ENCODE results near the gene SPEN. TPM values are rescaled to one million over a fixed set of nuclear protein-coding genes. Genes with fewer than 3 reads are reported as not detected.

SPEN gene
- total and polyA plus RNA-seq, 9 of the 15 experiments (the other 6 are each of a cell fraction or from before 2014, with no cell fraction given) = 5.7 to 87.5 (median 27.2) TPM

GRCh38 chr1:15836772-15837669, 10.5 kb upstream of the SPEN start (continued):
- TF ChIP-seq, protein P1, sequence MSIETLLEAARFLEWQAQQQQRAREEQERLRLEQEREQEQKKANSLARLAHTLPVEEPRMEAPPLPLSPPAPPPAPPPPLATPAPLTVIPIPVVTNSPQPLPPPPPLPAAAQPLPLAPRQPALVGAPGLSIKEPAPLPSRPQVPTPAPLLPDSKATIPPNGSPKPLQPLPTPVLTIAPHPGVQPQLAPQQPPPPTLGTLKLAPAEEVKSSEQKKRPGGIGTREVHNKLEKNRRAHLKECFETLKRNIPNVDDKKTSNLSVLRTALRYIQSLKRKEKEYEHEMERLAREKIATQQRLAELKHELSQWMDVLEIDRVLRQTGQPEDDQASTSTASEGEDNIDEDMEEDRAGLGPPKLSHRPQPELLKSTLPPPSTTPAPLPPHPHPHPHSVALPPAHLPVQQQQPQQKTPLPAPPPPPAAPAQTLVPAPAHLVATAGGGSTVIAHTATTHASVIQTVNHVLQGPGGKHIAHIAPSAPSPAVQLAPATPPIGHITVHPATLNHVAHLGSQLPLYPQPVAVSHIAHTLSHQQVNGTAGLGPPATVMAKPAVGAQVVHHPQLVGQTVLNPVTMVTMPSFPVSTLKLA (conservative IDR thresholded peaks at IDR 0.05) = no peak
- no peak for TF ChIP-seq GTF2E2 (tag; IDR thresholded peaks at IDR 0.05)

DNA sequence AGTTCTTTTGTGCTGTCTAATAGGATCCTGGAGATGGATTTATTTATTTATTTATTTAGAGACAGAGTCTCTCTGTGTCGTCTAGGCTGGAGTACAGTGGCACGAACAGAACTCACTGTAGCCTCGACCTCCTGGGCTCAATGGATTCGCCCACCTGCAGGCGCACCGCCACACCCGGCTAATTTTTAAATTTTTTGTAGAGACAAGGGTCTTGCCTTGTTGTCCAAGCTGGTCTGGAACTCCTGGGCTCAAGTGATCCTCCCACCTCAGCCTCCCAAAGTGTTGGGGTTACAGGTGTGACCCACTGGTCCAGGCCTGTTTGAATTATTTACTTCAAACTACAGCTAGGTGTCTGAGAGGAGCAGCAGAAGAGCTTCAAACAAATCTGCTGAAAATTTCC, 9.6 kb upstream of the SPEN start:
- BruUV-seq (replicated peaks) = no TSS peak
- ATAC-seq (no peak), DNase-seq (ENCODE audit: extremely low read depth in 1 of 4, low spot score in 3 of 4) (no peak), FAIRE-seq (no peak)
- Histone ChIP-seq H3K79me2 (ENCODE audit: control insufficient read depth, insufficient read depth, low read length) (peaks cover 35% of the 10 kb centered on the region), H3K27ac (ENCODE audit: extremely low read depth, low read depth, low read length) (no peak overlapping the region), H3K4me1 (replicated peaks in 1 of 2; ENCODE audit: control insufficient read depth in 2 of 2, insufficient read depth in 2 of 2, low read length in 2 of 2) (peaks cover 0 to 32% of the 10 kb centered on the region in 2 experiments; a peak in 2 of 5 replicates), H3K4me3 (no peak overlapping the region), H3K9me1 (ENCODE audit: control insufficient read depth, insufficient read depth, low read length) (no peaks in the 10 kb centered on the region), H4K20me1 (replicated peaks; ENCODE audit: control insufficient read depth, insufficient read depth, low read length) (no peaks in the 10 kb centered on the region), H3K36me3 (ENCODE audit: control insufficient read depth, insufficient read depth, low read length) (no peaks in the 10 kb centered on the region), H3K27me3 (ENCODE audit: control insufficient read depth in 2 of 2, insufficient read depth in 2 of 2, low read length in 2 of 2) (no peaks in the 10 kb centered on the region), H2AFZ (ENCODE audit: low read depth, low read length) (no peak overlapping the region), H3K9ac (ENCODE audit: insufficient read depth in 1 of 2, low read depth in 2 of 2, low read length in 2 of 2) (no peak overlapping the region), H3K9me3 (replicated peaks; ENCODE audit: control insufficient read depth, insufficient read depth, low read depth, low read length) (no peaks in the 10 kb centered on the region), H3K4me2 (ENCODE audit: insufficient read depth, low read length) (no peak overlapping the region)
- intact Hi-C loops (cut with micrococcal nuclease) (loop anchor here (10.0 kb wide), 1 partner anchor 313 kb away; the partner anchor contains the start of genes CASP9 and DNAJC16), in situ Hi-C loops (cut with MboI) (no loop called here)
- ChIA-PET CTCF (ENCODE audit: low intra/inter-chr PET ratio) (no interaction called here), POLR2A (interaction anchor here (0.8 to 4.5 kb wide), 4 partner anchors 10 to 393 kb away, joined by 3 to 96 read pairs (median 3); partner anchors contain the start of gene SPEN)
- 94% methylated on average over 7 of the region's 7 CpGs for WGBS (ENCODE audit: insufficient coverage, low coverage, missing lambda C conversion rate)
- TF ChIP-seq U2AF1 (optimal IDR thresholded peaks at IDR 0.05; ENCODE audit: low read depth, low read length) = no peak
- TF ChIP-seq BRD4 (IDR thresholded peaks at IDR 0.05) = no peak
- no peak for TF ChIP-seq ZFP1 (CRISPR knock-in tag; IDR thresholded peaks at IDR 0.05)
- TF ChIP-seq ZNF41 (CRISPR knock-in tag; conservative IDR thresholded peaks at IDR 0.05) = no peak
- no peak for TF ChIP-seq LCOR (CRISPR knock-in tag; IDR thresholded peaks at IDR 0.05)
- no peak for TF ChIP-seq HSF4 (CRISPR knock-in tag; IDR thresholded peaks at IDR 0.05; ENCODE audit: borderline replicate concordance)

All from K562 (cell line).